ENCODE results near the gene RNASE11. TPM values are rescaled to one million over a fixed set of nuclear protein-coding genes. Genes with fewer than 3 reads are reported as not detected.

Gene RNASE11
- total and polyA plus RNA-seq, 2 donors (not counting 1 experiment from before 2014, with no cell fraction given): not detected

GRCh38 chr14:20560961-20561360 is 26.8 kb downstream of the RNASE11 start, which contains the start of gene RNASE9:
Gene RNASE9 (minus strand): TSS chr14:20561047.
- ATAC-seq (ENCODE audit: low read depth) (no peak), DNase-seq (no peak)
- Histone ChIP-seq H3K9me3 (ENCODE audit: control extremely low read depth in 1 of 3, control insufficient read depth in 2 of 3, insufficient read depth in 1 of 3, low read length in 2 of 3) (no peaks in the 10 kb centered on the region), H3K4me2 (replicated peaks; ENCODE audit: low read depth, low read length, poor library complexity, severe bottlenecking) (no peak within 1 kb of the TSS), H3K27ac (ENCODE audit: low read length in 2 of 2) (no peak within 1 kb of the TSS), H3K9ac (ENCODE audit: low read length) (no peak within 1 kb of the TSS), H4K20me1 (ENCODE audit: control insufficient read depth, insufficient read depth, low read length, poor library complexity, severe bottlenecking) (no peaks in the 10 kb centered on the region), H3K79me2 (ENCODE audit: control insufficient read depth, insufficient read depth, low read length) (no peaks in the 10 kb centered on the region), H3K4me3 (ENCODE audit: control extremely low read depth in 1 of 5, extremely low read depth in 1 of 5, insufficient read depth in 1 of 5, low read depth in 2 of 5, low read length in 4 of 5) (no peak within 1 kb of the TSS), H3K27me3 (replicated peaks in 1 of 4; ENCODE audit: control extremely low read depth in 1 of 4, control insufficient read depth in 3 of 4, insufficient read depth in 4 of 4, low read length in 3 of 4) (no peaks in the 10 kb centered on the region), H3K36me3 (replicated peaks in 1 of 2; ENCODE audit: control extremely low read depth in 1 of 2, control insufficient read depth in 1 of 2, extremely low read depth in 1 of 2, insufficient read depth in 2 of 2, low read length in 1 of 2) (no peaks in the 10 kb centered on the region), H2AFZ (ENCODE audit: insufficient read depth, low read depth, low read length, poor library complexity, severe bottlenecking) (no peak within 1 kb of the TSS), H3K4me1 (ENCODE audit: control insufficient read depth in 2 of 2, insufficient read depth in 2 of 2, low read length in 2 of 2) (no peaks in the 10 kb centered on the region)
- no peaks in the 10 kb centered on the region for H3K9me3 Mint-ChIP-seq (ENCODE audit: insufficient read depth)
- ChIA-PET POLR2A (no interaction called here), CTCF (no interaction called here)
- no peak within 1 kb of the TSS for H3K4me3 Mint-ChIP-seq
- peaks cover 17% of the 10 kb centered on the region for H3K27me3 Mint-ChIP-seq
- TF ChIP-seq EZH2 (IDR thresholded peaks at IDR 0.05; ENCODE audit: borderline replicate concordance, insufficient read depth, low read depth, low read length, poor library complexity, severe bottlenecking) (no peak), CTCF (IDR thresholded peaks at IDR 0.05) (no peak)
- no peak within 1 kb of the TSS for H3K27ac Mint-ChIP-seq
- H3K4me1 Mint-ChIP-seq: no peaks in the 10 kb centered on the region
- 80% methylated on average over 1 of the region's 3 CpGs for WGBS (ENCODE audit: insufficient coverage)
- intact Hi-C loops (cut with micrococcal nuclease): no loop called here

- Histone ChIP-seq H2AFZ (ENCODE audit: insufficient read depth, low read depth, low read length, poor library complexity, severe bottlenecking) (no peak overlapping the region), H4K20me1 (ENCODE audit: control insufficient read depth, insufficient read depth, low read length, poor library complexity, severe bottlenecking) (no peaks in the 10 kb centered on the region), H3K4me1 (ENCODE audit: control insufficient read depth in 2 of 2, insufficient read depth in 2 of 2, low read length in 2 of 2) (no peaks in the 10 kb centered on the region), H3K9ac (ENCODE audit: low read length) (no peak overlapping the region), H3K79me2 (ENCODE audit: control insufficient read depth, insufficient read depth, low read length) (no peaks in the 10 kb centered on the region), H3K36me3 (replicated peaks in 1 of 2; ENCODE audit: control extremely low read depth in 1 of 2, control insufficient read depth in 1 of 2, extremely low read depth in 1 of 2, insufficient read depth in 2 of 2, low read length in 1 of 2) (no peaks in the 10 kb centered on the region), H3K27ac (ENCODE audit: low read length in 2 of 2) (no peak overlapping the region), H3K4me3 (ENCODE audit: control extremely low read depth in 1 of 5, extremely low read depth in 1 of 5, insufficient read depth in 1 of 5, low read depth in 2 of 5, low read length in 4 of 5) (no peak overlapping the region), H3K4me2 (replicated peaks; ENCODE audit: low read depth, low read length, poor library complexity, severe bottlenecking) (no peak overlapping the region), H3K27me3 (replicated peaks in 1 of 4; ENCODE audit: control extremely low read depth in 1 of 4, control insufficient read depth in 3 of 4, insufficient read depth in 4 of 4, low read length in 3 of 4) (no peaks in the 10 kb centered on the region), H3K9me3 (ENCODE audit: control extremely low read depth in 1 of 3, control insufficient read depth in 2 of 3, insufficient read depth in 1 of 3, low read length in 2 of 3) (no peaks in the 10 kb centered on the region)
- Mint-ChIP-seq H3K4me3 (no peak overlapping the region), H3K27me3 (peaks cover 17% of the 10 kb centered on the region), H3K4me1 (no peaks in the 10 kb centered on the region), H3K9me3 (ENCODE audit: insufficient read depth) (no peaks in the 10 kb centered on the region), H3K27ac (no peak overlapping the region)
- TF ChIP-seq EZH2 (IDR thresholded peaks at IDR 0.05; ENCODE audit: borderline replicate concordance, insufficient read depth, low read depth, low read length, poor library complexity, severe bottlenecking): no peak
- no peak for TF ChIP-seq CTCF (IDR thresholded peaks at IDR 0.05)
- no CpG with 5 or more reads among the region's 2 CpGs for WGBS (ENCODE audit: insufficient coverage)
- ChIA-PET CTCF (no interaction called here), POLR2A (no interaction called here)
- no peak for ATAC-seq (ENCODE audit: low read depth)
- intact Hi-C loops (cut with micrococcal nuclease): no loop called here
- DNase-seq: no peak
Observed at GRCh38 chr14:20559461-20559904, 28.3 kb downstream of the RNASE11 start.
